ENCODE measurements around the gene PRELP.

The PRELP gene

GRCh38 chr1:203523667-203524066 is 48.1 kb downstream of the PRELP start:
- TF ChIP-seq, protein P1, sequence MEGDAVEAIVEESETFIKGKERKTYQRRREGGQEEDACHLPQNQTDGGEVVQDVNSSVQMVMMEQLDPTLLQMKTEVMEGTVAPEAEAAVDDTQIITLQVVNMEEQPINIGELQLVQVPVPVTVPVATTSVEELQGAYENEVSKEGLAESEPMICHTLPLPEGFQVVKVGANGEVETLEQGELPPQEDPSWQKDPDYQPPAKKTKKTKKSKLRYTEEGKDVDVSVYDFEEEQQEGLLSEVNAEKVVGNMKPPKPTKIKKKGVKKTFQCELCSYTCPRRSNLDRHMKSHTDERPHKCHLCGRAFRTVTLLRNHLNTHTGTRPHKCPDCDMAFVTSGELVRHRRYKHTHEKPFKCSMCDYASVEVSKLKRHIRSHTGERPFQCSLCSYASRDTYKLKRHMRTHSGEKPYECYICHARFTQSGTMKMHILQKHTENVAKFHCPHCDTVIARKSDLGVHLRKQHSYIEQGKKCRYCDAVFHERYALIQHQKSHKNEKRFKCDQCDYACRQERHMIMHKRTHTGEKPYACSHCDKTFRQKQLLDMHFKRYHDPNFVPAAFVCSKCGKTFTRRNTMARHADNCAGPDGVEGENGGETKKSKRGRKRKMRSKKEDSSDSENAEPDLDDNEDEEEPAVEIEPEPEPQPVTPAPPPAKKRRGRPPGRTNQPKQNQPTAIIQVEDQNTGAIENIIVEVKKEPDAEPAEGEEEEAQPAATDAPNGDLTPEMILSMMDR (conservative IDR thresholded peaks at IDR 0.05; ENCODE audit: low read depth, low read length) = no peak
- Histone ChIP-seq H3K4me3 (IDR thresholded peaks at IDR 0.05; ENCODE audit: insufficient read depth, low read depth, low read length) (no peak overlapping the region), H3K27ac (no peak overlapping the region), H3K27me3 (ENCODE audit: insufficient read depth, low read depth) (no peaks in the 10 kb centered on the region), H3K79me2 (ENCODE audit: insufficient read depth, low read depth) (no peaks in the 10 kb centered on the region), H3K36me3 (ENCODE audit: insufficient read depth) (no peaks in the 10 kb centered on the region), H3K9ac (no peak overlapping the region), H2AFZ (ENCODE audit: low read depth) (no peak overlapping the region), H3K4me2 (no peak overlapping the region), H4K20me1 (ENCODE audit: insufficient read depth) (no peaks in the 10 kb centered on the region), H3K4me1 (ENCODE audit: low read depth, poor library complexity, severe bottlenecking) (no peaks in the 10 kb centered on the region)

DNA sequence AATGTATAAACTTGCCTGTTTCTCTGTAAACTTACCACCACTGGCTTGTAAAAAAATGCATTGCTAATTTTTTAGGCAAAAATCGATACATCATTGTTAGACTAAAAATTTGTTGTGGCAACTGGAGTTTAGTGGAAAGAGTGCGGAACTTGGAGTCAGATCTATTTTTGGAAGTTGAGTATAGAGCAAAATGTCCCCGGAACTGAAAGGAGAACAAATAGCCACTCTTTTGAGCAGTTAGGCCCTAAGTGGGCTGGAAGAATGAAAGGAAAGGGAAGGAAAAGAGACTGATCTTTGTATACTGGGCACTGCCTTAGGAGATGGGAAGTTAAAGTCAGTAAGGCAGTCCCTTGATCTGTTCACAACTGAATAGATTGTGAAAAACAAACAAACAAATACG is 48.5 kb downstream of the PRELP start:
- no peaks in the 10 kb centered on the region for H3K79me2 ChIP-seq (ENCODE audit: insufficient read depth, low read depth)
- no peaks in the 10 kb centered on the region for H3K36me3 ChIP-seq (ENCODE audit: insufficient read depth)
- H3K4me3 ChIP-seq (IDR thresholded peaks at IDR 0.05; ENCODE audit: insufficient read depth, low read depth, low read length) = no peak overlapping the region
- no peaks in the 10 kb centered on the region for H3K27me3 ChIP-seq (ENCODE audit: insufficient read depth, low read depth)
- H3K27ac ChIP-seq = no peak overlapping the region
- H3K4me1 ChIP-seq (ENCODE audit: low read depth, poor library complexity, severe bottlenecking) = no peaks in the 10 kb centered on the region
- H3K4me2 ChIP-seq = no peak overlapping the region
- H2AFZ ChIP-seq (ENCODE audit: low read depth) = no peak overlapping the region
- H3K9ac ChIP-seq = no peak overlapping the region
- TF ChIP-seq, protein P1 (conservative IDR thresholded peaks at IDR 0.05; ENCODE audit: low read depth, low read length) = no peak
- no peaks in the 10 kb centered on the region for H4K20me1 ChIP-seq (ENCODE audit: insufficient read depth)

- no peaks in the 10 kb centered on the region for H3K79me2 ChIP-seq (ENCODE audit: insufficient read depth, low read depth)
- H3K36me3 ChIP-seq (ENCODE audit: insufficient read depth) = no peaks in the 10 kb centered on the region
- TF ChIP-seq, protein P1 (conservative IDR thresholded peaks at IDR 0.05; ENCODE audit: low read depth, low read length) = no peak
- no peaks in the 10 kb centered on the region for H3K4me1 ChIP-seq (ENCODE audit: low read depth, poor library complexity, severe bottlenecking)
- H3K4me2 ChIP-seq = no peak overlapping the region
- H3K27ac ChIP-seq = no peak overlapping the region
- H3K9ac ChIP-seq = no peak overlapping the region
- no peaks in the 10 kb centered on the region for H4K20me1 ChIP-seq (ENCODE audit: insufficient read depth)
- H2AFZ ChIP-seq (ENCODE audit: low read depth) = no peak overlapping the region
- H3K4me3 ChIP-seq (IDR thresholded peaks at IDR 0.05; ENCODE audit: insufficient read depth, low read depth, low read length) = no peak overlapping the region
- H3K27me3 ChIP-seq (ENCODE audit: insufficient read depth, low read depth) = no peaks in the 10 kb centered on the region
These were observed 49.2 kb downstream of the PRELP start for GRCh38 chr1:203524824-203525223.

GRCh38 chr1:203525685-203526084 is 50.1 kb downstream of the PRELP start:
- no peak overlapping the region for H2AFZ ChIP-seq (ENCODE audit: low read depth)
- H4K20me1 ChIP-seq (ENCODE audit: insufficient read depth) = no peaks in the 10 kb centered on the region
- no peaks in the 10 kb centered on the region for H3K27me3 ChIP-seq (ENCODE audit: insufficient read depth, low read depth)
- H3K79me2 ChIP-seq (ENCODE audit: insufficient read depth, low read depth) = no peaks in the 10 kb centered on the region
- TF ChIP-seq, protein P1 (conservative IDR thresholded peaks at IDR 0.05; ENCODE audit: low read depth, low read length) = no peak
- H3K4me3 ChIP-seq (IDR thresholded peaks at IDR 0.05; ENCODE audit: insufficient read depth, low read depth, low read length) = no peak overlapping the region
- no peak overlapping the region for H3K9ac ChIP-seq
- H3K4me1 ChIP-seq (ENCODE audit: low read depth, poor library complexity, severe bottlenecking) = no peaks in the 10 kb centered on the region
- H3K4me2 ChIP-seq = no peak overlapping the region
- no peak overlapping the region for H3K27ac ChIP-seq
- no peaks in the 10 kb centered on the region for H3K36me3 ChIP-seq (ENCODE audit: insufficient read depth)
